DND-41 (cell line): ENCODE data around the gene PPP1R14C.

Source experiments
- EZH2 ChIP-seq: IDR thresholded peaks from 3 replicates; pipeline ENCODE4 v1.6.1; 2012; ENCODE audit warnings: borderline replicate concordance, low read depth, mild to moderate bottlenecking, moderate library complexity, low read length, inconsistent platforms; ENCODE audit not compliant: severe bottlenecking
- TF ChIP-seq, protein P1 (sequence below): IDR thresholded peaks from 2 replicates; pipeline ENCODE4 v1.5.1; 2012; ENCODE audit warnings: borderline replicate concordance, low read length, moderate library complexity, mild to moderate bottlenecking; ENCODE audit not compliant: poor library complexity, severe bottlenecking; ENCODE audit errors: extremely low read depth

DNA sequence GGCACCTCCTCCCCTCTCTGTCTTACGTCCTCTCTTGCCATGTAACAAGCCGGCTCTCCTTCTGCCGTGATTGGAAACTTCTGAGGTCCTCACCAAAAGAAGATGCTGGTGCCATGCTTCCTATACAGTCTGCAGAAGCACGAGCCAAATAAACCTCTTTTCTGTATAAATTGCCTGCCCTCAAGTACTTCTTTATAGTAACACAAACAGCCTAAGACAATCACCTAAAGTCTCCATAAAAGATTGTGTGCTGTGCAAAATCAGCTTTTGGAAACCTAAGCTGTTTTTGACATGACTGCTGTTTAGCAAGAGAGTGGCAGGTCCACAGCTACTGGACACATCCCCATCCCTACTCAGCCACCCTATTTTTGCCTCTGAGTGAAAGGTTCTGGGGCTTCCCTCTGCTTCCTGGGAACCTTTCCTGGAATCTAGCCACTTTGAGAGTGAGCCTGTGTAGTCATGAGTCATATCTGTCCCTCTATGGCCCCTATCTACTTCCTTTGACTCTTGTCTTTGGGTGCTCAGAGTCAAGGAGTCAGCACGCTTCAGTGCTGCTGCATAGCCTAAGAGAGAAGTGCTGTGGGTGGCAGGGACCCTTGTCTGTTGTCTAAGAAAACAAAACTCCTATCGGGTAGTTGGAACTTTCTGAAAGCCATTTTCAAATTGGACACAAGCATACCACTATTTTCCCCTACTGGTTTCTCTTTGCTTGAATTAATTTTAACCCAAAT is 110.0 kb downstream of the PPP1R14C start:
- TF ChIP-seq, protein P1, sequence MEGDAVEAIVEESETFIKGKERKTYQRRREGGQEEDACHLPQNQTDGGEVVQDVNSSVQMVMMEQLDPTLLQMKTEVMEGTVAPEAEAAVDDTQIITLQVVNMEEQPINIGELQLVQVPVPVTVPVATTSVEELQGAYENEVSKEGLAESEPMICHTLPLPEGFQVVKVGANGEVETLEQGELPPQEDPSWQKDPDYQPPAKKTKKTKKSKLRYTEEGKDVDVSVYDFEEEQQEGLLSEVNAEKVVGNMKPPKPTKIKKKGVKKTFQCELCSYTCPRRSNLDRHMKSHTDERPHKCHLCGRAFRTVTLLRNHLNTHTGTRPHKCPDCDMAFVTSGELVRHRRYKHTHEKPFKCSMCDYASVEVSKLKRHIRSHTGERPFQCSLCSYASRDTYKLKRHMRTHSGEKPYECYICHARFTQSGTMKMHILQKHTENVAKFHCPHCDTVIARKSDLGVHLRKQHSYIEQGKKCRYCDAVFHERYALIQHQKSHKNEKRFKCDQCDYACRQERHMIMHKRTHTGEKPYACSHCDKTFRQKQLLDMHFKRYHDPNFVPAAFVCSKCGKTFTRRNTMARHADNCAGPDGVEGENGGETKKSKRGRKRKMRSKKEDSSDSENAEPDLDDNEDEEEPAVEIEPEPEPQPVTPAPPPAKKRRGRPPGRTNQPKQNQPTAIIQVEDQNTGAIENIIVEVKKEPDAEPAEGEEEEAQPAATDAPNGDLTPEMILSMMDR, result no peak
- TF ChIP-seq EZH2, result no peak
